ACHN (cell line): Measurements from ENCODE around the gene HEATR1.
"Not testable (repeated sequence)": the region's sequence is repeated elsewhere in the genome, so short reads cannot be mapped to it uniquely, and the experiment has no call there.

Source experiments
- DNase-seq: peaks from one replicate; pipeline ENCODE4 v3.0.0-alpha.2; 2015
- in situ Hi-C: cut with HindIII; loops from 2 replicates; pipeline ENCODE4 v1.10.0; 2017; ENCODE audit warnings: low sequenced_read_pairs, low pct_ligation_motif_present, low pct_unique_long_range_greater_than_20kb

HEATR1 gene

GRCh38 chr1:236604905-236605806 lies 840 bp upstream of the HEATR1 start:
- DNase-seq, result no peak
- in situ Hi-C loops, result no loop called here

DNA sequence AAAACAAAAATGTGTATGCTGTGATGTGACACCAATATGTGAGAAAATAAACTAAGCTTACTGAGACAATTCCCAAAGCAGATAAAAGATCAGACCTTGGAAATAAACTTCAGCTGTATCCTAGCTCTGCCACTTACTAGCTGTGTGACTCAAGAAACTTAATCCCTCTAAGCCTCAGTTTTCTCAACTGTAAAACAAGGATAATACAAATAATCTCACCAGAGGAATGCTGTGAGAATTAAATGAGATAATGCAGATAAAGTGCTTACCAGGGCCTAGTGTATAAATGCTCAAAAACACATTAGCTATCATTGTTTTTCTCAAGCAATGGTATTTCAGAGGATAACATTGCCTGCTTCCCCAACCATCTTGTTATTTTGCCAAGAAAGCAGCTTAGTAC lies 2.1 kb downstream of the HEATR1 start:
- no peak for DNase-seq
- in situ Hi-C loops, result no loop called here

DNA sequence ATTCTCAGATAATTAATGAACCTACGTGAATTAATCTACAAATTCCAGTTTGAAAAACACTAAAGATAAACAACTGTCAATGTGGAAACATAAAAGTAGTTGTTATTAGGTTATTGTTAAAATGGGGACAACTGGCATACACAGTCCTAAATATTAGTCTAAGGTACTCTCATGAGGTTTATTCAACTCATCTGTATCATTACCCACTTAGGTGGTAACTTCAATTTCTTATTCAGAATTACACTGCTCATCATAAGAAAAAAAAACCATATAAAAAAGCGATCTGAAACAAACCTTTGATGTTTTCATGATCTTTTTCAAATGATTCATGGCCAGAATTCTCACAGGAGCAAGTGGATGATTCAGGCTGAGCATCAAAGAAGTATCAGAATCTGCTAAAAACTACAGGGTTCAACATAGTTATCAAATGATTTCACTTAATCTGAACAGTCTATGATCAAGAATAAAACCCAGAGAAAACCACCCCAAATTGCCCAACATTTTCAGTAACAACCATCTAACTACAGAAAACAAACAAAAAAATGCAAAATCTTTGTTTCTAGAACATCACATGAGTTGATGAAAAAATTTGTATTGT lies 13.7 kb downstream of the HEATR1 start:
- in situ Hi-C loops, result no loop called here
- no peak for DNase-seq

- DNase-seq, result no peak
- in situ Hi-C loops, result no loop called here
Observed at GRCh38 chr1:236589531-236589930, 14.8 kb downstream of the HEATR1 start.

GRCh38 chr1:236581528-236581927 lies 22.8 kb downstream of the HEATR1 start:
- no peak for DNase-seq
- in situ Hi-C loops, result no loop called here

DNA sequence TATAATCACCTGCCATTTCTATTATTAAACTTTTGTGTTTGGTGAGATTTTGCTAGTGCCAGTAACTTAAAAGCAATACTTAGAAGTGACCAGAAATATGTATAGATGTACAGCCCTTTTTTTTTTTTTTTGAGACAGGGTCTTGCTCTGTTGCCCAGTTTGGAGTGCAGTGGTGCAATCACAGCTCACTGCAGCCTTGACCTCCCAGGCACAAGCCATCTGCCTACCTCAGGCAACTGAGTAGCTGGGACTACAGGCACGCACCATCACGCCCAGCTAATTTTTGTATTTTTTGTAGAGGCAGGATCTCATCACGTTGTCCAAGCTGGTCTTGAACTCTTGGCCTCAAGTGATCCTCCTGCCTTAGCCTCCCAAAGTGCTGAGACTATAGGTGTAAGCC lies 23.9 kb downstream of the HEATR1 start:
- DNase-seq, in situ Hi-C loops: not testable (repeated sequence)

DNA sequence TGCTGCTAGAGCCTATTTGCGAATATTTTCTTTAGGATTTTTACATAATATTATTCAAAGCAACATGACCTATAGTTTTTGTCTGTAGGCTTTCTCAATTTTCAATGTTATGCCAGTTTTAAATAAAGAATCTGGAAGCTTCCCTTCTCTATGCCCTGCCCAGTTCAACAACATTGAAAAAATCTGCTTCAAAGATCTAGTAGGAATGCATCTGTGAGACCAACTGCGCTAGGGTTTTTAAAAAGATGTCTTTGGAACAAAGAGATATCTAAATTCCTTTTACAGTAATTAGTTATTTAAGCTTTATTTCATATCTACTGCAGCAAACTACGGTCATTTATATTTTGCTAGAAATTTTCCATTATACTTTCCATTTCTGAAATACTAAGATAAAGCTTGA lies 25.7 kb downstream of the HEATR1 start:
- in situ Hi-C loops, result no loop called here
- DNase-seq, result no peak

GRCh38 chr1:236577041-236577440 lies 27.3 kb downstream of the HEATR1 start:
- in situ Hi-C loops, DNase-seq: not testable (repeated sequence)

DNA sequence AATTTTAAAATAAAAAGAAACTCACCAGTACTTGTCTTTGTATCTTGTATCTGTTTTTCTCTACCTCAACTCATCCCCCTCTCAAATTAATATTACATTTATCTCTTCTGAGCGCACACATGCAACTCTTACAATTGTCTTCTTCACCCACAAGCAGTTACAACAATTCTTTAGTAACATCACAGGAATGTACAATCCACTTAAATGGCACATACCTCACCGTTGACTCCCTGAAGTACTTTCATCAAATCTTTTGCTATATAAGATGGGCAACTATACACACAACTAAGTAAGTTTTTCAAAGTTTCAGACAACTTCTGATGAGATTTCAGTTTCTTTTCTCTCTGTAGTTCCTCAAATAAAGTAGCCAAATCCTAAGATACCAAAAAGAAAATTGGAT lies 28.3 kb downstream of the HEATR1 start:
- in situ Hi-C loops, result no loop called here
- no peak for DNase-seq

DNA sequence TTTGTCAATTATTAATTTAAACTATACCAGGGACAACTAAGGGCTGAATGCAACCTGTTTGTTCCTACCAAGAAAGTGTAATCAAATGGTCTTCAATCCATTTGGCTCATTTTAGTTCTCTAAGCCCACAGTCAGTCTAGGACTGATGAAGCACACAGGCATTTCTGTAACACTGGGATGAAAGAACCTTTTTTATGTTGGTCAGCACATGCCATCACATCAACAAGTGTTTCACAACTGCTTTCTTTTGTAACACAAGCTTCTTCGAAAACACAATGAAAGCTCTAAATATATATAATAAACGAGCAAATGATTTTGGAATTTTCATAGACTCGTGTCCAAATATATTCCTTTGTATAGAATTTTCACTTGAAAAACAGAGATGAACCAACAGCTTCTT lies 28.8 kb downstream of the HEATR1 start:
- in situ Hi-C loops, result no loop called here

GRCh38 chr1:236568285-236568894 lies 35.9 kb downstream of the HEATR1 start:
- in situ Hi-C loops, result no loop called here

More for the DNA sequence above, 28.8 kb downstream of the HEATR1 start:
- no peak for DNase-seq

DNA sequence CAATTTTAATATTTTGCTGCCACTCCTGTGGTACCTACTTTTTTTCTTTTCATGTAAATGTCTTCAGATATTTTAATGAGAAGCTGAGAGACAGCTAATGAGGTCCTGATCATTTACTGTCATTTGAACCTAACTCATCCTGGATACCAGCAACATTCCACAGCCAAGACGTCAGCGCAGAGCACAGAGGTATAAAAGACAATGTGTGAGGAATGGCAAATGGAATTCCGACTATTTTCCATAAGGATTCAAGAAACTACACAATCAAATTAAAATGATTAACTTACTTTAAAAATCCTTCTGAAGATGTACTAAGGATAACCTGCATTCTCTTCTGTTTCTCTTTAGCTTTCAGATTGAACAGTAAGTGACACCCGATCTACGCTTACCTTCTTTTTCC lies 38.8 kb downstream of the HEATR1 start:
- in situ Hi-C loops, result no loop called here
- DNase-seq, result no peak

More at GRCh38 chr1:236568285-236568894, 35.9 kb downstream of the HEATR1 start:
- no peak for DNase-seq

GRCh38 chr1:236561976-236562375 lies 42.3 kb downstream of the HEATR1 start:
- in situ Hi-C loops, result no loop called here
- no peak for DNase-seq

DNA sequence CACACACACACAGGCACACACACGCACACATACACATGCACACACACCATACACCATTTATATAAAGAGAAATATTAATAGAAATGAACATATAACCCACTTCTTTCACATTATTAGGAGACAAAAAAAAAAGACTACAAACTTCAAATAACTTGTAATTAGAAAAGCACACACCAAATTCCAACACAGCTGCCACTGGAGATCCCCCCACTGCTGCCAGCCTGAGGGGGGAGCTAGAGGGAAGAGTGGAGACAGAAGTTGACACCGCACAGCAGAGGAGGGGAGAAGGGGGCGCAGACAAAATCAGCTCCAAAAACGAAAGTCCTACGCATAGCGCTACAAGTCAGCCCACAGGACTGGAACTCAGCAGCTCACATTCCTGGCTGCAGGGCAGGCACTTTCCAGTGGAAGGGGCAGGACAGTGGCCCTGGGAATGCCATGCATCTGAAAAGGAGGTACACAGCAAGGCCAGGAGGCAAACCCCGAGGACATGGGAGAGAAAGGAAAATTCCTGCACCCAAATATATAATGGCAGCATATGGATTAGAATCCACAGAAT lies 44.0 kb downstream of the HEATR1 start:
- no peak for DNase-seq
- in situ Hi-C loops, result no loop called here

DNA sequence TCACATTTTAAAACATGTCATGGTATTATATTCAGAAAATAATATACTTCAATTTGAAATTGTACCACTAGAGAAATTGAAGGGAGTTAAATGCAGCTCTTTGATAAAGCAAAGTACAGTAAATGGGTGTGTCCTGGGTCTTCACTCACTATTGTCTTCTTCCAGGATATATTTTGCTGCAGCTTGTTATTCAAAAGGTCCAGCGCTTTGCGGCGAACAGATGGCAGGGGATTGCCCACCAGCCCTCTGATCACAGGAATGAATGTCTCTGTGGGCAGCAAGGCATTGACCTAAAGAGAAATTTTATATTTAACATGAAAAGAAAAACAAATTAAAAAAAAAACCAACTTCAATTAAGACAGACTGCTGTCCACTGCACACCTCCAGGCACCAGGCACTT lies 45.5 kb downstream of the HEATR1 start:
- no peak for DNase-seq
- in situ Hi-C loops, result no loop called here

DNA sequence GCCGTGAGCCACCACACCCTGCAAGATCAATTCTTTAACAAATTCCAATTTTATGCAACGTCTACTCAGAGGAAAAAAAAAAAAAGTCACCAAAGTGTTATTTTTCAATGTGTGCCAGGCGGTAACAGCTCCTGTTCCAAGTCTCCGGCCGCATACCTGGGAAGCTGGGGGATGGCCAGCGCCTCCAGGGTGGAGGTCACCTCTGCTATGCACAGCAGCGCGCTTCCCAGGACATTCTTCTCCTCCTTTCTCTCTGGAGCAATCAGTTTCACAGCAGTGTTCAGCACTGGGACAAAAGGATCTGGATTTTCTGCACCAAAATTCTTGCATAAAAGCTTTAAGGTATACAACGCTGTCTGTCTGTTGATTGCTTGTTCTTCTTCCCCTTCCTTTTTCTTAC lies 46.2 kb downstream of the HEATR1 start:
- DNase-seq, result no peak
- in situ Hi-C loops, result no loop called here

- DNase-seq, result no peak
- in situ Hi-C loops, result no loop called here
Observed at GRCh38 chr1:236556606-236557005, 47.7 kb downstream of the HEATR1 start.

DNA sequence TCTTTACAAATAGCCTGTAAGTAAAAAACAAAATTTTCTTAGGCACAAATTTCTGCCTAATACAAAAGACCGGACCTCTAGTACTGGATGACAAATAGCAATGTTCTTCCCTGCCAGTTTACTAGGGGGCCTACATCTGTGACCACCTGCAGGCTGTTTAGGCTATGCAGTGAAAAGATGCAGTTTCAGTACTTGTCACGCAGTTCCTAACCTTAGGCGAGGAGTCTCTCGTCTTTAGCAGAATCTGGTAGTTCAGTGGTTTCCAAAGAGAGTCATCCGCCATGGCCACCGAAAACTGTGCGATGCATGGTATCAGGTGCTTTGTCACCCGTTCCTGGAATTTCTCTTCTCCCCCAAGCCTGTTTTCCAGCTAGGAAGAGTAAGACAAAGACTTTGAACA lies 50.9 kb downstream of the HEATR1 start:
- in situ Hi-C loops, result no loop called here
- DNase-seq, result no peak

GRCh38 chr1:236552901-236553300 lies 51.4 kb downstream of the HEATR1 start:
- in situ Hi-C loops, result no loop called here
- DNase-seq, result no peak
